ENCODE data around the gene ARHGAP28.

- TF ChIP-seq CTCF (IDR thresholded peaks at IDR 0.05) (no peak), POLR2A (IDR thresholded peaks at IDR 0.05) (no peak)
These were observed 9.1 kb downstream of the ARHGAP28 start for GRCh38 chr18:6738622-6739021.
